22Rv1 (cell line): ENCODE data around the gene YBX2.

Experiments
- ZFX ChIP-seq: fragments of 450-650 bp; IDR thresholded peaks from 2 replicates; pipeline ENCODE4 v1.6.1; 2017; ENCODE audit warnings: antibody characterized with exemption, borderline replicate concordance
- TF ChIP-seq, protein P1 (sequence below): fragments of 450-650 bp; IDR thresholded peaks from 2 replicates; pipeline ENCODE4 v1.5.1; 2017; ENCODE audit warnings: mild to moderate bottlenecking

DNA sequence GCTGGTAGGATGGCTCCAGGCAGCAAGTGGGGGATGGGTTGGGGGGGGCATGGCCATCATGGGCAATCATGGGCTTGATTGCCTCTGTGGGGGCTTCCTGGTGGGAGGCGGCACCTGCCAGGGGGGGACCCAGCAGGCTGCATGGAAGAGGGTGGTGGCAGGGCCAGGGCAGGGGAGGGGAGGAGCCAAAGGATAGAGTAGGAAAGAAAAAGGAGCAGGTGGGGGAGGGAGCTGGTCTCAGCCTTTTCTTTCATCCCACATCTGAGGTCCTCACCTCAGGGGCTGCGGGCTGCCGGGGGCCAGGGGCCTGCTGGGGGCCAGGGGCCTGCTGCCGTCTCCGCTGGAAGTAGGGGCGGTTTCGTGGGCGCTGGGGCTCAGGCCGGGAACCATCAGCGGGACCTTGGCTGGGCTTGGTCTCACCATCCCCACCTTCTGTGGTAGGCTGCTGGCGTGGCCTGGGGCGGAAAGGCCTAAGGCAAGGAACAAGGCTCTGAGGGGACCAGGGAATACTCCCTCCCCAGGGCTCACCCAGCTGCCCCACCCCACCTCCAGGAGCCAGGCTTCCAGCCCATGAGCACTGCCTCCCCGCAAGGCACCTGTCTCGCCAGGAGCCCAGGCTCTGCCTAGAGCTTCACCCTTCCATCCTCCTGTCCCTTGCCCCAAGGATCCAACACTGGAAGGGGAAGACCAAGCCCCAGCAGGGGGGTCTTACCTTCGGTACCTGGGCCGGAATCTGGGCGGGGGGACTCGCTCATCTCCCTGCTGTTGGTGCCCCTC is 5.0 kb downstream of the YBX2 start:
- TF ChIP-seq, protein P1, sequence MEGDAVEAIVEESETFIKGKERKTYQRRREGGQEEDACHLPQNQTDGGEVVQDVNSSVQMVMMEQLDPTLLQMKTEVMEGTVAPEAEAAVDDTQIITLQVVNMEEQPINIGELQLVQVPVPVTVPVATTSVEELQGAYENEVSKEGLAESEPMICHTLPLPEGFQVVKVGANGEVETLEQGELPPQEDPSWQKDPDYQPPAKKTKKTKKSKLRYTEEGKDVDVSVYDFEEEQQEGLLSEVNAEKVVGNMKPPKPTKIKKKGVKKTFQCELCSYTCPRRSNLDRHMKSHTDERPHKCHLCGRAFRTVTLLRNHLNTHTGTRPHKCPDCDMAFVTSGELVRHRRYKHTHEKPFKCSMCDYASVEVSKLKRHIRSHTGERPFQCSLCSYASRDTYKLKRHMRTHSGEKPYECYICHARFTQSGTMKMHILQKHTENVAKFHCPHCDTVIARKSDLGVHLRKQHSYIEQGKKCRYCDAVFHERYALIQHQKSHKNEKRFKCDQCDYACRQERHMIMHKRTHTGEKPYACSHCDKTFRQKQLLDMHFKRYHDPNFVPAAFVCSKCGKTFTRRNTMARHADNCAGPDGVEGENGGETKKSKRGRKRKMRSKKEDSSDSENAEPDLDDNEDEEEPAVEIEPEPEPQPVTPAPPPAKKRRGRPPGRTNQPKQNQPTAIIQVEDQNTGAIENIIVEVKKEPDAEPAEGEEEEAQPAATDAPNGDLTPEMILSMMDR: no peak
- TF ChIP-seq ZFX: no peak
